ENCODE data around the gene ANKRD29. TPM values are rescaled to one million over a fixed set of nuclear protein-coding genes. Genes with fewer than 3 reads are reported as not detected.
A peak's percentile ranks its signal among the peaks of the same experiment; 100 is the strongest.

ANKRD29 gene
- total and polyA plus RNA-seq, 9 of the 15 experiments (the other 6 are each of a cell fraction or from before 2014, with no cell fraction given) = 0.36 TPM; not detected in 8

DNA sequence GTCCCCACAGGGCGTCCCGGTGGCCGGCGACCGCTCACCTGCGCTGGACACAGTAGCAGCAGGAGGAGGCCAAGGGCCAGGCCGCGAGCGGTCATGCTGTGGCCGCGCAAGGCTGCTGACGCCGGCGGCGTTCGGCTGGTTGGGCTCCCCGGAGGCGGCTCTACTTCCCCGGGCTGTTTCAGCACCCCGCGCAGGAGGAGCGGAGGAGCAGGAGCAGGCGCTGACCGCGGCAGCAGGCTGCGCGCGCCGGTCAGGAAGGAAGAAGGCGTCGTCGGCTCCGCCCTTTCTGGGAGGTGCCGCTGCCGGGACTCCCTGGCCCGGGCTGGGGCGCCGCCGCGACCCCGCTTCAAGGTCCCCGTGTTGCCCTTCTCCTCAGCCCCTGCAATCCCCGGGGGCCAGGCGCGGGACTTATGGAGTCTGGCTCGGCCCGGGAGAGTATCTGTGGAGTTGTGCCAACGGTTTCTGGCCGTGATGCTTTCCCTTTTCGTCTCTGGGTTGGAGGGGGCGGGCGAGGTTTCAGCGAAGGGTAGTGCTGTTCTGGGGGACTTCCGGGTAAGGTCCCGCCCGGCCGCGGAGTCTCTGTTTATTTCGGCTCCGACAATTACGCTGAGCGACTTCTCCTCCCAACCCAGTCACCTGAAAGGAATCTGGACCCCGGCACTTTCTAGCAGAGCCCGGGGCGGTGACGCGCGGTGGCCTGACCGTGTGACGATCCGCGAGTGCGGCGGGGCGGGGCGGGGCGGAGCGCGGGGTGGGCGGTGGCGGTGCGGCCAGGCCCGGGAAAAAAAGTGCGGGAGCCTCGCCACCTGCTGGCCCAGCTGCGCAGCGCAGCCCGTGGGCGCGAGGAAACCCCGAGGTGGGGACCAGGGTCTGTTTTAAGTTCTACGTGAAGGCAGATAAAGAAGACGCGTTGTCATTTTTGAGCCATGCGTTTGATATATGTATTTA, 76.2 kb downstream of the ANKRD29 start, which contains the start of gene NPC1 (continued):
- TF ChIP-seq, protein P1, sequence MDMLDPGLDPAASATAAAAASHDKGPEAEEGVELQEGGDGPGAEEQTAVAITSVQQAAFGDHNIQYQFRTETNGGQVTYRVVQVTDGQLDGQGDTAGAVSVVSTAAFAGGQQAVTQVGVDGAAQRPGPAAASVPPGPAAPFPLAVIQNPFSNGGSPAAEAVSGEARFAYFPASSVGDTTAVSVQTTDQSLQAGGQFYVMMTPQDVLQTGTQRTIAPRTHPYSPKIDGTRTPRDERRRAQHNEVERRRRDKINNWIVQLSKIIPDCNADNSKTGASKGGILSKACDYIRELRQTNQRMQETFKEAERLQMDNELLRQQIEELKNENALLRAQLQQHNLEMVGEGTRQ (CRISPR knock-in tag; IDR thresholded peaks at IDR 0.05) = 0 out of 2 replicates have a peak, but pooled peaks have one; percentile 8
- no peak; the same call in 1 of the 2 replicates for TF ChIP-seq FOSL1 (tag; conservative IDR thresholded peaks at IDR 0.05)
- 0 out of 2 replicates have a peak, but pooled peaks have one; percentile 48 for TF ChIP-seq MXI1 (IDR thresholded peaks at IDR 0.05; ENCODE audit: low read depth, low read length)
- TF ChIP-seq SRSF1 (IDR thresholded peaks at IDR 0.05; ENCODE audit: low read depth, low read length) = 0 out of 2 replicates have a peak, but pooled peaks have one; percentile 68
- peak; percentile 93 for TF ChIP-seq RBFOX2 (IDR thresholded peaks at IDR 0.05; ENCODE audit: low read depth, low read length)
- TF ChIP-seq, protein P2, sequence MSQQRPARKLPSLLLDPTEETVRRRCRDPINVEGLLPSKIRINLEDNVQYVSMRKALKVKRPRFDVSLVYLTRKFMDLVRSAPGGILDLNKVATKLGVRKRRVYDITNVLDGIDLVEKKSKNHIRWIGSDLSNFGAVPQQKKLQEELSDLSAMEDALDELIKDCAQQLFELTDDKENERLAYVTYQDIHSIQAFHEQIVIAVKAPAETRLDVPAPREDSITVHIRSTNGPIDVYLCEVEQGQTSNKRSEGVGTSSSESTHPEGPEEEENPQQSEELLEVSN (IDR thresholded peaks at IDR 0.05; ENCODE audit: borderline replicate concordance in 1 of 2, extremely low read depth in 1 of 2, insufficient read depth in 1 of 2, insufficient read length in 1 of 2, low read depth in 1 of 2, low read length in 1 of 2, poor library complexity in 1 of 2, severe bottlenecking in 1 of 2) = peak; percentile 54 to 92
- peak; percentile 77 for TF ChIP-seq ELF2 (CRISPR knock-in tag; IDR thresholded peaks at IDR 0.05)
- TF ChIP-seq RUNX1 (IDR thresholded peaks at IDR 0.05; ENCODE audit: low read depth) = no peak
- TF ChIP-seq SAFB (IDR thresholded peaks at IDR 0.05; ENCODE audit: borderline replicate concordance, low read depth, low read length) = peak; percentile 65; the same call in 1 of the 2 replicates
- no peak for TF ChIP-seq MCM2 (IDR thresholded peaks at IDR 0.05; ENCODE audit: low read depth)
- peak; percentile 57; the same call in 1 of the 2 replicates for TF ChIP-seq GABPB1 (CRISPR knock-in tag; IDR thresholded peaks at IDR 0.05)
- no peak for TF ChIP-seq ZNF324 (CRISPR knock-in tag; IDR thresholded peaks at IDR 0.05)
- TF ChIP-seq GABPA (tag; conservative IDR thresholded peaks at IDR 0.05; ENCODE audit: low read depth) = peak; percentile 78
- no peak for TF ChIP-seq U2AF1 (optimal IDR thresholded peaks at IDR 0.05; ENCODE audit: low read depth, low read length)
- TF ChIP-seq, protein P3, sequence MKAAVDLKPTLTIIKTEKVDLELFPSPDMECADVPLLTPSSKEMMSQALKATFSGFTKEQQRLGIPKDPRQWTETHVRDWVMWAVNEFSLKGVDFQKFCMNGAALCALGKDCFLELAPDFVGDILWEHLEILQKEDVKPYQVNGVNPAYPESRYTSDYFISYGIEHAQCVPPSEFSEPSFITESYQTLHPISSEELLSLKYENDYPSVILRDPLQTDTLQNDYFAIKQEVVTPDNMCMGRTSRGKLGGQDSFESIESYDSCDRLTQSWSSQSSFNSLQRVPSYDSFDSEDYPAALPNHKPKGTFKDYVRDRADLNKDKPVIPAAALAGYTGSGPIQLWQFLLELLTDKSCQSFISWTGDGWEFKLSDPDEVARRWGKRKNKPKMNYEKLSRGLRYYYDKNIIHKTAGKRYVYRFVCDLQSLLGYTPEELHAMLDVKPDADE (conservative IDR thresholded peaks at IDR 0.05; ENCODE audit: control insufficient read depth, low read depth, low read length) = peak; percentile 32; the same call in 1 of the 2 replicates
- peak; percentile 71 for TF ChIP-seq L3MBTL2 (IDR thresholded peaks at IDR 0.05)
- TF ChIP-seq ZNF75A (CRISPR knock-in tag; IDR thresholded peaks at IDR 0.05) = 0 out of 2 replicates have a peak, but pooled peaks have one; percentile 37
- peak in 2 of 3 experiments; percentile 31 to 62 for TF ChIP-seq YY1 (IDR thresholded peaks at IDR 0.05; ENCODE audit: borderline replicate concordance in 1 of 3, control insufficient read depth in 1 of 3, extremely low read depth in 1 of 3, insufficient read depth in 3 of 3, insufficient read length in 1 of 3, insufficient replicate concordance in 2 of 3, low read depth in 1 of 3, low read length in 2 of 3)
